SK-N-SH treated with all-trans-retinoic acid at 6 μM for 48 hours (cell line): Measurements from ENCODE around the gene TBC1D9B.

Experiments used
- ESRRG ChIP-seq: fragments of 250-450 bp; sonication (Bioruptor Pico); IDR thresholded peaks from 2 replicates; pipeline ENCODE4 v1.6.1; 2021; ENCODE audit warnings: mild to moderate bottlenecking
- PPARA ChIP-seq: fragments of 250-450 bp; sonication (Bioruptor Pico); IDR thresholded peaks from 2 replicates; pipeline ENCODE4 v1.5.0; 2020; ENCODE audit warnings: mild to moderate bottlenecking, borderline replicate concordance
- TF ChIP-seq, protein P1 (sequence below): fragments of 250-450 bp; sonication (Bioruptor Pico); IDR thresholded peaks from 2 replicates; pipeline ENCODE4 v1.8.0; 2021; ENCODE audit warnings: low read depth, mild to moderate bottlenecking, moderate library complexity, borderline replicate concordance
- TF ChIP-seq, protein P2 (sequence below): fragments of 250-450 bp; sonication (Bioruptor Pico); IDR thresholded peaks from 2 replicates; pipeline ENCODE4 v1.5.1; 2020; ENCODE audit warnings: low read depth, mild to moderate bottlenecking, moderate library complexity
- TF ChIP-seq, protein P3 (sequence below): fragments of 250-450 bp; sonication (Bioruptor Pico); IDR thresholded peaks from 2 replicates; pipeline ENCODE4 v1.8.0; 2020; ENCODE audit warnings: mild to moderate bottlenecking, moderate library complexity, borderline replicate concordance

DNA sequence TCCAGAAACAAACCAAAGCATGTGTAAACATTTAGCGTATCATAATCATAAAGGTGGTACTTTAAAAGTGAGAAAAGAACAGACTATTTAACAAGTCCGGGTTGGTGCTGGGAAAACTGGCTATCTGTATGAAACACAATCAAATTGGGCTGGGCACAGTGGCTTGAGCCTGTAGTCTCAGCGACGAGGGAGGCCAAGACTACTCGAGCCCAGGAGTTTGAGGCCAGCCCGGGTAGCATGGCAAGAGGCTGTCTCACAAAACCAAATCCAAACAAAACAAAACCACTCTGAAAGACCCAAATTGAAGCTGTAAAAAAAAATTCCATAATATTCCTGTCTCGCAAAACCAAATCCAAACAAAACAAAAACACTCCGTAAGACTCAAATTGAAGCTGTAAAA is 53.3 kb downstream of the TBC1D9B start:
- no peak for TF ChIP-seq PPARA (CRISPR knock-in tag)
- TF ChIP-seq, protein P1, sequence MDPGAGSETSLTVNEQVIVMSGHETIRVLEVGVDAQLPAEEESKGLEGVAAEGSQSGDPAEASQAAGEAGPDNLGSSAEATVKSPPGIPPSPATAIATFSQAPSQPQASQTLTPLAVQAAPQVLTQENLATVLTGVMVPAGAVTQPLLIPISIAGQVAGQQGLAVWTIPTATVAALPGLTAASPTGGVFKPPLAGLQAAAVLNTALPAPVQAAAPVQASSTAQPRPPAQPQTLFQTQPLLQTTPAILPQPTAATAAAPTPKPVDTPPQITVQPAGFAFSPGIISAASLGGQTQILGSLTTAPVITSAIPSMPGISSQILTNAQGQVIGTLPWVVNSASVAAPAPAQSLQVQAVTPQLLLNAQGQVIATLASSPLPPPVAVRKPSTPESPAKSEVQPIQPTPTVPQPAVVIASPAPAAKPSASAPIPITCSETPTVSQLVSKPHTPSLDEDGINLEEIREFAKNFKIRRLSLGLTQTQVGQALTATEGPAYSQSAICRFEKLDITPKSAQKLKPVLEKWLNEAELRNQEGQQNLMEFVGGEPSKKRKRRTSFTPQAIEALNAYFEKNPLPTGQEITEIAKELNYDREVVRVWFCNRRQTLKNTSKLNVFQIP (CRISPR knock-in tag) = no peak
- TF ChIP-seq ESRRG (CRISPR knock-in tag) = no peak
- TF ChIP-seq, protein P2, sequence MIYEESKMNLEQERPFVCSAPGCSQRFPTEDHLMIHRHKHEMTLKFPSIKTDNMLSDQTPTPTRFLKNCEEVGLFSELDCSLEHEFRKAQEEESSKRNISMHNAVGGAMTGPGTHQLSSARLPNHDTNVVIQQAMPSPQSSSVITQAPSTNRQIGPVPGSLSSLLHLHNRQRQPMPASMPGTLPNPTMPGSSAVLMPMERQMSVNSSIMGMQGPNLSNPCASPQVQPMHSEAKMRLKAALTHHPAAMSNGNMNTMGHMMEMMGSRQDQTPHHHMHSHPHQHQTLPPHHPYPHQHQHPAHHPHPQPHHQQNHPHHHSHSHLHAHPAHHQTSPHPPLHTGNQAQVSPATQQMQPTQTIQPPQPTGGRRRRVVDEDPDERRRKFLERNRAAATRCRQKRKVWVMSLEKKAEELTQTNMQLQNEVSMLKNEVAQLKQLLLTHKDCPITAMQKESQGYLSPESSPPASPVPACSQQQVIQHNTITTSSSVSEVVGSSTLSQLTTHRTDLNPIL (CRISPR knock-in tag) = no peak
- TF ChIP-seq, protein P3, sequence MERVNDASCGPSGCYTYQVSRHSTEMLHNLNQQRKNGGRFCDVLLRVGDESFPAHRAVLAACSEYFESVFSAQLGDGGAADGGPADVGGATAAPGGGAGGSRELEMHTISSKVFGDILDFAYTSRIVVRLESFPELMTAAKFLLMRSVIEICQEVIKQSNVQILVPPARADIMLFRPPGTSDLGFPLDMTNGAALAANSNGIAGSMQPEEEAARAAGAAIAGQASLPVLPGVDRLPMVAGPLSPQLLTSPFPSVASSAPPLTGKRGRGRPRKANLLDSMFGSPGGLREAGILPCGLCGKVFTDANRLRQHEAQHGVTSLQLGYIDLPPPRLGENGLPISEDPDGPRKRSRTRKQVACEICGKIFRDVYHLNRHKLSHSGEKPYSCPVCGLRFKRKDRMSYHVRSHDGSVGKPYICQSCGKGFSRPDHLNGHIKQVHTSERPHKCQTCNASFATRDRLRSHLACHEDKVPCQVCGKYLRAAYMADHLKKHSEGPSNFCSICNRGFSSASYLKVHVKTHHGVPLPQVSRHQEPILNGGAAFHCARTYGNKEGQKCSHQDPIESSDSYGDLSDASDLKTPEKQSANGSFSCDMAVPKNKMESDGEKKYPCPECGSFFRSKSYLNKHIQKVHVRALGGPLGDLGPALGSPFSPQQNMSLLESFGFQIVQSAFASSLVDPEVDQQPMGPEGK = no peak
